Measurements from ENCODE around the gene HSPA1L.
A peak's percentile ranks its signal among the peaks of the same experiment; 100 is the strongest.

DNA sequence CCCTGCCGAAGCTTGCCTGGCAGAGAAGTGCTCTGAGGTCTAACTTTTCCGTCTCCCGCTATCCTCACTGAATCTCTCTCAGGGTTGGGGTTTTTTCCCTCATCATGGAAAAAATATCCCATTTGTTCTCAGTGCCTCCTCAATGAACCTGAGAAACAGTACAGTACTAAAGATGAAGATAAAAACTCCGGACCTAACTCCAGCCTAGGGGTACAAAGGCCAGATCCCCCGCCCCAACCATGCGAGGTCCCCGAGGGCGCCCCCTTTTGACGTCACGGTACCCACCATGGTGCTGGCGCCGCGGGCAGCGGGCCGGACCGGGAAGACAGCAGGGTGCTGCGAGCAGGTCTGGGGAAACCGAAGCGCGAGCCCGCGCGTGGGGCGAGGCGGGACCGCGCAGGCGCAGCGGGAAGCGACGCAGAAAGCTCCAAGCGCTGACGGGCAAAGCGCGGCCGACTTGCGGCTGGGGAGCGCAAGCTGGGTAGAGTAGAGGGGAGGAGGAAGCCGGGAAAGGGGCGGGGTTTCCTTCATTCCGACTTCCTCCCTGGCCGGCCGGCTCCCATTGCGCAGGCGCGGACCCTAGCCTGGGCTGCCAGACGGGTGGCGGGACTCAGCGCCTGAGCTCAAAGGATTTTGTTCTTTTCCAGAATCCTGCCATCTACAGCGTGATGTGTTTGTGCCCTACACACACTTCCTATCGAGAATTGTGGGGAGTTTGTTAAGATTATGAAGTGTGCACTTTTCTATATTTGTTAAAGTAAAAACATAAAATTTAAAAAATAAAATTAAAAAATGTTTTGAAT lies 8.4 kb downstream of the HSPA1L start, which contains the start of gene LSM2:
- TF ChIP-seq, protein P1, sequence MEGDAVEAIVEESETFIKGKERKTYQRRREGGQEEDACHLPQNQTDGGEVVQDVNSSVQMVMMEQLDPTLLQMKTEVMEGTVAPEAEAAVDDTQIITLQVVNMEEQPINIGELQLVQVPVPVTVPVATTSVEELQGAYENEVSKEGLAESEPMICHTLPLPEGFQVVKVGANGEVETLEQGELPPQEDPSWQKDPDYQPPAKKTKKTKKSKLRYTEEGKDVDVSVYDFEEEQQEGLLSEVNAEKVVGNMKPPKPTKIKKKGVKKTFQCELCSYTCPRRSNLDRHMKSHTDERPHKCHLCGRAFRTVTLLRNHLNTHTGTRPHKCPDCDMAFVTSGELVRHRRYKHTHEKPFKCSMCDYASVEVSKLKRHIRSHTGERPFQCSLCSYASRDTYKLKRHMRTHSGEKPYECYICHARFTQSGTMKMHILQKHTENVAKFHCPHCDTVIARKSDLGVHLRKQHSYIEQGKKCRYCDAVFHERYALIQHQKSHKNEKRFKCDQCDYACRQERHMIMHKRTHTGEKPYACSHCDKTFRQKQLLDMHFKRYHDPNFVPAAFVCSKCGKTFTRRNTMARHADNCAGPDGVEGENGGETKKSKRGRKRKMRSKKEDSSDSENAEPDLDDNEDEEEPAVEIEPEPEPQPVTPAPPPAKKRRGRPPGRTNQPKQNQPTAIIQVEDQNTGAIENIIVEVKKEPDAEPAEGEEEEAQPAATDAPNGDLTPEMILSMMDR (conservative IDR thresholded peaks at IDR 0.05; ENCODE audit: low read length): peak; percentile 39
- TF ChIP-seq EZH2phosphoT487 (IDR thresholded peaks at IDR 0.05; ENCODE audit: borderline replicate concordance): no peak
